IPS-18c (cell line): ENCODE results near the gene ELK3.

ENCODE experiments used
- H3K4me3 ChIP-seq: 2 replicates; pipeline ENCODE4 v1.7.0; 2013; ENCODE audit warnings: low read depth, mild to moderate bottlenecking, low read length, moderate library complexity; ENCODE audit not compliant: insufficient read depth
- H3K9me3 ChIP-seq: one replicate; pipeline ENCODE4 v1.6.1; 2013; ENCODE audit warnings: mild to moderate bottlenecking, low read length, moderate library complexity; ENCODE audit not compliant: control insufficient read depth, insufficient read depth

Gene ELK3

GRCh38 chr12:96223411-96224218 lies 29.4 kb downstream of the ELK3 start:
- Histone ChIP-seq H3K4me3 (no peak overlapping the region), H3K9me3 (no peaks in the 10 kb centered on the region)

DNA sequence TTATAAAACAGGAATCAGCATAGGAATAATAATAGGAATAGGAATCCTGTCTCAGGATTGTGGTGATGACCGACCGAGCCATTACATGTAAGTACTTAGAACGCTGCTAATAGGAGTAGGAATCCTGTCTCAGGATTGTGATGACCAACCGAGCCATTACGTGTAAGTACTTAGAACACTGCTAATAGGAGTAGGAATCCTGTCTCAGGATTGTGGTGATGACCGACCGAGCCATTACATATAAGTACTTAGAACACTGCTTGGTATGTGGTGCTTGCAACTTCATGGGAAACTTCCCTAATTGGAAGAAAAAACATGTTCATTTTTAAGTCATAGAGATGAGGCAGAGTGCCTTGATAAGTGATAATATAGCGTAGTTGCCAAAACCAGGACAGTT lies 30.0 kb downstream of the ELK3 start:
- Histone ChIP-seq H3K9me3 (peaks cover 3% of the 10 kb centered on the region), H3K4me3 (no peak overlapping the region)

GRCh38 chr12:96225044-96225855 lies 31.1 kb downstream of the ELK3 start:
- Histone ChIP-seq H3K9me3 (peaks cover 3% of the 10 kb centered on the region), H3K4me3 (no peak overlapping the region)

- Histone ChIP-seq H3K4me3 (no peak overlapping the region), H3K9me3 (peaks cover 3% of the 10 kb centered on the region)
These were observed 31.8 kb downstream of the ELK3 start for GRCh38 chr12:96225994-96226399.

DNA sequence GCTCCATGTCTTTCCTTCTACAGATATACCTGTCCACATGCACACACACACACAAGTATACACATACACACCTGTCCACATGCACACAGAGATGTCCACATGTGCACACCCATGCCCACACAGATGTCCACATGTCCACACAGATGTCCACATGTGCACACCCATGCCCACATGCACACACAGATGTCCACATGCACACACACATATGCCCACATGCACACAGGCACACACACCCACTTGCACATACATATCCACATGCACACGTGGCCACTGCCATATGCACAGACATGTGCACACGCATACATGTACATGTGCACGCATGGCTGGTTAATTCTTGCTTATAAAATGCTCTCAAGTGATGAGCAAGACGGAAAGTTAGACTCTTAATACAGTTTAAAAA lies 32.2 kb downstream of the ELK3 start:
- peaks cover 3% of the 10 kb centered on the region for H3K9me3 ChIP-seq
- no peak overlapping the region for H3K4me3 ChIP-seq

DNA sequence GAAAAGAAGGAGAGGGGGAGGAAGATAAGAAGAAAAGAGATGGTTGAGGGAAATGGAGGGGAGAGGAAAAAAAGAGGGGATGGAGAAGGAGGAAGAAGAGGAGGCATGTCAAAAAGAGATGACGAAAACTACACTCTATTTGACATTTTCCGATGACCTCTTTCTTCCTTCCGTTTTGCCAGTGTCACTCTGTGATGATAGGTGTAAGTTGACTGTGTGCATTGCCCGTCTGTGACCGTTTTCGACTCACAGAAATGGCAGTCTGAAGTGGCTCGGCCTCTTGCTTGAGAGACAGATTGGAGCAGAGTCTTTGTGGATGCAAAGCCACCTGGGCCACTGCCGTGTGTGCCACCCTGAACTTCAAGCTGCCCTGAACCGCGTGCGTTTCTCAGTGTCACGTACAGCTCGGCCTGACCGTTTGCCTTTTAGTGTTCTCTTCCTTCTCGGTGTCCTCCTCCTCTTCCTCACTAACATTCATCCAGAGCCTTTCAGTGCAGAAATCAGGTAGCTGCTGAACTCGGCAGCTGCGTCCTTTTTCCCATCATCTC lies 32.7 kb downstream of the ELK3 start:
- H3K4me3 ChIP-seq: no peak overlapping the region
- peaks cover 3% of the 10 kb centered on the region for H3K9me3 ChIP-seq

GRCh38 chr12:96227365-96228106 lies 33.4 kb downstream of the ELK3 start:
- peaks cover 3% of the 10 kb centered on the region for H3K9me3 ChIP-seq
- H3K4me3 ChIP-seq: no peak overlapping the region

GRCh38 chr12:96228566-96229248 lies 34.5 kb downstream of the ELK3 start:
- no peak overlapping the region for H3K4me3 ChIP-seq

GRCh38 chr12:96230646-96231045 lies 36.5 kb downstream of the ELK3 start:
- no peak overlapping the region for H3K4me3 ChIP-seq

More at GRCh38 chr12:96228566-96229248, 34.5 kb downstream of the ELK3 start:
- H3K9me3 ChIP-seq: peaks cover 3% of the 10 kb centered on the region

GRCh38 chr12:96233168-96233567 lies 39.0 kb downstream of the ELK3 start:
- Histone ChIP-seq H3K4me3 (no peak overlapping the region), H3K9me3 (peaks cover 3% of the 10 kb centered on the region)

More at GRCh38 chr12:96230646-96231045, 36.5 kb downstream of the ELK3 start:
- peaks cover 3% of the 10 kb centered on the region for H3K9me3 ChIP-seq

DNA sequence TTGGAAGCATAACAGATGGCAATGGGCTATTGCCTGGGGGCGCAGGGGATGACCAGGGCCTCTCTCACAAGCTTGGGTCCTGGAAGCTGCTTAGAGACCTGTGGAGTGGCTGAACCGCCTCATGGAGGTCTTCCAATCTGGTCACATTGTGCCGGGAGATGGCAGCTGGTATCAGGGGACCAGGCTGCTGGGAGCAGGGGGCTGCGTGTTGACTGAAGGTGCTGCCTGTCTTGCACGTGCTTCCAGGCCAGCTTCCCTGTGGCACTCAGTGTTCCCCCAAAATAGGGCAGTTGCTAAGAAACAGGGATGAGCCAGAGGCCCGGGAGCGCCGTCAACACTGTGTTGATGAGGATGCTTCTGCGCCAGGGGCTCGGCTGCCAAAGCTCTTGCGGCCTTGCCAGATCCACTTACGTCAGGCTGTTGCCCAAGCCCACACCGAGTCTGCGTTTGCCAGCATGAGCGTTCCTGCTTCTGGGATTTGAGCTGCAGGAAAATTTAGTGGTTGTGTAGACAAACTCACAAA lies 39.8 kb downstream of the ELK3 start:
- no peak overlapping the region for H3K4me3 ChIP-seq

DNA sequence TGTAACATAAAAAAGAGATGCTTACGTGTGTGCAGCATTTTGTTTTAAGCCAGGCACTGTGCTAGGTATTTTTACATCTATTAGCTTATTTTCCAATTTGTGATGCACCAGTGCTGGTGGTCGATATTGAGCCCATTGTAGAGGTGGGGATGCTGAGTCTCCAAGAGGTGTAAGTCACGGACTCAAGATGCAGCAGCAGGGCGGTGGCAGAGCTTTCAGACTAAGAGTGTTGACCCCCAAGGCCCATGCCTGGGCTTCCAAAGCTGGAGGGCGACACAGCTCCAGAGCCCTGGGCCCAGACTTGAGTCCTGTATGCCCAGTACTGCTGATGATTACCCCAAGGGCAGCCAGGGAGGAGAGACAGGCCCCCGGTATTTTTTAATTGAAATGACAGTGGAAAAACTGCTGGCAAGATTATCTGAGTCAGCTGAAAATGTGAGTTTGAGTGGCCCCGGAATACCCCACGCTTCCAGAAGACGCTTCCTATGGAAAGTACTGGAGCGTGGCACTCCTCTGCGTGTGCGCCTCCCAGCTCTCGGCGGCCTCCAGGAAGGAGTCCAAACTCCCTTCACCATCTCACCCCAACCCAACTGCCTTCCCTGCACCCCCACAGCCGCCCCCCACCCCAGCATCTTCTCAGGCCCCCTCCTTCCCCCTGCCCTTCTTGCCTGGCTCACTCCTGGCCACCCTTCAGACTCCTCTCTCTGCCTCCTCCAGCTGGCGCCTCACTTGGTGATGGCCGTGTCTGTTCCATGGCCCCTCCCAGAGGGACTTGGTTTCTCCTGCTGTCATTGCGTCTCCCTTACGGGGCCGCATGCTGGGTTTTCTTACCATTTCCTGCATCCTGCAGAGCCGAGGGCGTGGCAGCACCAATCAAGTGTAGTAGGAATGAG lies 40.7 kb downstream of the ELK3 start:
- no peaks in the 10 kb centered on the region for H3K9me3 ChIP-seq

More for the DNA sequence above, 39.8 kb downstream of the ELK3 start:
- H3K9me3 ChIP-seq: peaks cover under 1% of the 10 kb centered on the region

GRCh38 chr12:96235484-96235826 lies 41.3 kb downstream of the ELK3 start:
- Histone ChIP-seq H3K9me3 (no peaks in the 10 kb centered on the region), H3K4me3 (no peak overlapping the region)

More for the DNA sequence above, 40.7 kb downstream of the ELK3 start:
- H3K4me3 ChIP-seq: no peak overlapping the region

- Histone ChIP-seq H3K9me3 (no peaks in the 10 kb centered on the region), H3K4me3 (peak overlapping the region; percentile 9; the same call in 1 of the 2 replicates)
These were observed 42.1 kb downstream of the ELK3 start for GRCh38 chr12:96236221-96236822.

GRCh38 chr12:96237035-96237434 lies 42.9 kb downstream of the ELK3 start:
- no peaks in the 10 kb centered on the region for H3K9me3 ChIP-seq
- H3K4me3 ChIP-seq: no peak overlapping the region
